ENCODE measurements around the gene C3orf38.

C3orf38 gene

DNA sequence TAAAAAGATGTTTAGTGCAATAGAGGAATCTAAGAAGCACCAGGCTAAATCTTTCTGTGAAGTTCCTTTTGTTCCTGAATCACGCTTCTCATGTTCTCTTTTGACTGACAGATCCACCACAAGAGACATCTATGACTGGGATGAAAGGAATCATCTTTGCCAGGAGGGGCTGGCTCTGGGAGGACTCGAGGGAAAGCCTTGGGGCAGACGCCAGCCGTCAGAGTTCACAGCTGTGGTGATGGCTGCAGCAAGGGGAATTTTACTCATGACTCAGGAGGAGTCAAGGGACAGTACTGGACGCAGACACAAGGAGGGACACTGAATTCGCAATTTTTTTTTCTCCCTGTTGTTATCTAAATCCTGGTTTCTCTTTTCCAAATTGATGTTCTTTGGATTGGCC is 38.7 kb downstream of the C3orf38 start:
- TF ChIP-seq, protein P1, sequence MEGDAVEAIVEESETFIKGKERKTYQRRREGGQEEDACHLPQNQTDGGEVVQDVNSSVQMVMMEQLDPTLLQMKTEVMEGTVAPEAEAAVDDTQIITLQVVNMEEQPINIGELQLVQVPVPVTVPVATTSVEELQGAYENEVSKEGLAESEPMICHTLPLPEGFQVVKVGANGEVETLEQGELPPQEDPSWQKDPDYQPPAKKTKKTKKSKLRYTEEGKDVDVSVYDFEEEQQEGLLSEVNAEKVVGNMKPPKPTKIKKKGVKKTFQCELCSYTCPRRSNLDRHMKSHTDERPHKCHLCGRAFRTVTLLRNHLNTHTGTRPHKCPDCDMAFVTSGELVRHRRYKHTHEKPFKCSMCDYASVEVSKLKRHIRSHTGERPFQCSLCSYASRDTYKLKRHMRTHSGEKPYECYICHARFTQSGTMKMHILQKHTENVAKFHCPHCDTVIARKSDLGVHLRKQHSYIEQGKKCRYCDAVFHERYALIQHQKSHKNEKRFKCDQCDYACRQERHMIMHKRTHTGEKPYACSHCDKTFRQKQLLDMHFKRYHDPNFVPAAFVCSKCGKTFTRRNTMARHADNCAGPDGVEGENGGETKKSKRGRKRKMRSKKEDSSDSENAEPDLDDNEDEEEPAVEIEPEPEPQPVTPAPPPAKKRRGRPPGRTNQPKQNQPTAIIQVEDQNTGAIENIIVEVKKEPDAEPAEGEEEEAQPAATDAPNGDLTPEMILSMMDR (conservative IDR thresholded peaks at IDR 0.05; ENCODE audit: low read depth, low read length): no peak
- H3K4me3 ChIP-seq (ENCODE audit: low read length): no peak overlapping the region
- DNase-seq (ENCODE audit: low read depth): no peak

DNA sequence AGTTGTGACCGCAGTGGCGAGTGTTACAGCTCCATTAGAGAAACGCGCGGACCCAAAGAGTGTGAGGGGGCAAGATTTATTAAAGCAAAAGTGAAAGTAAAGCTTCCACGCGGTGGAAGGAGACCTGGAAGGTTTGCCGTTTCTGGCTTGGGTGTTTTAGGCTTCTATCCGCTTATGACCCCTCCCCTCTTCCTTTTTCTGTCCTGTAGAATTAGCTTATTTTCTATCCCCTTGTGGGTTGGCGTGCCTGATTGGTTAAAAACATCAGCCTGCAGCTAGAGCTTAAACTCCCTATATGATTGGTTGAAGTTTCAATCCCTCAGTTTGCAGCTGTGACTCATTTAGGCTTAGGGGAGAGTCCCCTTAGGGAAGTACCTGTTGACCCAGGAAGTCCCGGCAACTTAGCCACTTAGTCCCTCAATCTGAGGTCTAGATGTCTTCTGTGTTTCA is 39.6 kb downstream of the C3orf38 start:
- DNase-seq (ENCODE audit: low read depth): no peak
- H3K4me3 ChIP-seq (ENCODE audit: low read length): no peak overlapping the region
- TF ChIP-seq, protein P1 (conservative IDR thresholded peaks at IDR 0.05; ENCODE audit: low read depth, low read length): no peak

DNA sequence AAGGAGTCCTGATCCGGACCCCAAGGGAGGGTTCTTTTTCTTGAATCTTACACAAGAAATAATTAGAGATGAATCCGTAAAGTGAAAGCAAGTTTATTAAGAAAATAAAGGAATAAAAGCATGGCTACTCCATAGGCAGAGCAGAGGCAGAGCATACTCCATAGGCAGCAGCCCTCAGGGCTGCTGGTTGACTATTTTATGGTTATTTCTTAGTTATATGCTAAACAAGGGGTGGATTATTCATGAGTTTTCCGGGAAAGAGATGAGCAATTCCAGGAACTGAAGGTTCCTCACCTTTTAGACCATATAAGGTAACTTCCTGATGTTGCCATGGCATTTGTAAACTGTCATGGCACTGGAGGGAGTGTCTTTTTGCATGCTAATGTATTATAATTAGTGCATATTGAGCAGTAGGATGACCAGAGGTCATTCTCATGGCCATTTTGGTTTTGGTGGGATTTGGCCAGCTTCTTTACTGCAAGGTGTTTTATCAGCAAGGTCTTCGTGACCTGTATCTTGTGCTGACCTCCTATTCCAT is 42.2 kb downstream of the C3orf38 start:
- no peak for DNase-seq (ENCODE audit: low read depth)
- TF ChIP-seq, protein P1 (conservative IDR thresholded peaks at IDR 0.05; ENCODE audit: low read depth, low read length): no peak
- H3K4me3 ChIP-seq (ENCODE audit: low read length): no peak overlapping the region

DNA sequence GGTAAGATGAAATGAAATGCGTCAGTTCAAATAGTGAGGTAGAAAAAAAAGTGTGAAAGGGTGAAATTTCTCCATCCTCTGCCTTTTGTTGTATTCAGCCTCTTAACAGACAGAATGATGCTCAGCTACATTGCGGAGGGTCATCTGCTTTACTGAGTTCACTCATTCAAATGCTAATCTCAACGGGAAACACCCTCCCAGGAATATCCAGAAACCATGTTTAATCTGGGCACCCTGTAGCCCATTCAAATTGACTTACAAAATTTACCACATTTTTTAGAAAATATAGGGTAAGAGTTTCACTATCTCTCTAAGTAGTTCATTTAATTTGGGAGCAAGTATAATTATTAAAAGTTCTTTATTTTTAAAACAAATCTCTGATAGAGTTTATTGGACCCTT is 42.9 kb downstream of the C3orf38 start:
- TF ChIP-seq, protein P1 (conservative IDR thresholded peaks at IDR 0.05; ENCODE audit: low read depth, low read length): no peak
- H3K4me3 ChIP-seq (ENCODE audit: low read length): no peak overlapping the region
- DNase-seq (ENCODE audit: low read depth): no peak

DNA sequence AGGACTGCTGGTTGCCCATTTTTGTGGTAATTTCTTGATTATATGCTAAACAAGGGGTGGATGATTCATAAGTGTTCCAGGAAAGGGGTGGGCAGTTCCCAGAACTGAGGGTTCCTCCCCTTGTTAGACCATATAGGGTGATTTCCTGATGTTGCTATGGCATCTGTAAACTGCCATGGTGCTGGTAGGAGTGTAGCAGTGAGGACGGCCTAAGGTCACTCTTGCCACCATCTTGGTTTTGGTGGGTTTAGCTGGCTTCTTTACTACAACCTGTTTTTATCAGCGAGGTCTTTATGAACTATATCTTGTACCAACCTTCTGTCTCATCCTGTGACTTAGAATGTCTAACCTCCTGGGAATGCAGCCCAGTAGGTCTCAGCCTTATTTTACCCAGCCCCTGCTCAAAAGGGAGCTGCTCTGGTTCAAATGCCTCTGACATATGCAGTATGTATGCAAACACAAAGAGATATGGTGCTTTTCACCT is 46.2 kb downstream of the C3orf38 start:
- DNase-seq (ENCODE audit: low read depth): no peak
- TF ChIP-seq, protein P1 (conservative IDR thresholded peaks at IDR 0.05; ENCODE audit: low read depth, low read length): no peak
- no peak overlapping the region for H3K4me3 ChIP-seq (ENCODE audit: low read length)

DNA sequence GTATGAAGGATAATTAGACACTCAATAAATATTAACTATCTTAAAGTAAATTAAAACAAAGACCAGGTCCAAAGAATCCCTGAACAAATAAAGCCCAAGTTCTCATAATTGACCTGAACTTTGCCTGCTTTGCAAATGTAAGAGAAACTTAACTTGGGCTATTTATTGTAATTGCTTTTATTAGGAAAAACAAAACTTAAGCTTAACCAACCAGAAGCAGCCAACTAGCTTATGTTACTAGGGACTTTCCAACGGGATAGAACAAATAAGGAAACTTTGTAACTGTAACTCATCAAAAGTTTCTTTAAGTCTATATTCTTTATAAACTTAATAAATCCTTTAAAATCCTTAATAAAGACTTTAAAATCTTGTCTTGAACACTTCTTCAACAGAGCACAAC is 48.4 kb downstream of the C3orf38 start:
- no peak overlapping the region for H3K4me3 ChIP-seq (ENCODE audit: low read length)
- TF ChIP-seq, protein P1 (conservative IDR thresholded peaks at IDR 0.05; ENCODE audit: low read depth, low read length): no peak
- no peak for DNase-seq (ENCODE audit: low read depth)

DNA sequence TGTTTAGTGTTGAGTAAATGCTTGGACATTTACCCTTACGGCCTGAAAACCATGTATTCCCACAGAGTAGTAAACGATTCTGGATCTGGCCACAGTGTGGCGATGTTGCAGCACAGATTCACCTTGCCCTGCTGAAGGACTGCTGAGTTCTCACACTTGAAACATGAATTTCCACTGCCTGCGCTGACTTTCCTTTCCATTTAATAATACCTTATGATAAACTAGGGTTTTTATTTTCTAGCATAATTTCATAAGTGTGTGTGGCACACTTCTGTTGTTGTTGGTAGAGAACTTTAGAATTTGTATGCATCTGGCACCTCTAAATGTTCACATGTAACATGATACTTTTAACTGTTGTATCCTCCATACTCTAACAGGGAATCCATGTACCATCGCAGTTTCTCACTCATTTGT is 53.9 kb downstream of the C3orf38 start:
- TF ChIP-seq, protein P1 (conservative IDR thresholded peaks at IDR 0.05; ENCODE audit: low read depth, low read length): peak; percentile 84
- no peak overlapping the region for H3K4me3 ChIP-seq (ENCODE audit: low read length)
- DNase-seq (ENCODE audit: low read depth): peak; percentile 23

Data from retinal pigment epithelial cell (primary cell).